NAMALWA (cell line): ENCODE measurements around the gene GNAI2.

Experiments
- DNase-seq: peaks from one replicate; pipeline ENCODE4 v3.0.0-alpha.2; 2015; ENCODE audit warnings: low spot score

GNAI2 gene

DNA sequence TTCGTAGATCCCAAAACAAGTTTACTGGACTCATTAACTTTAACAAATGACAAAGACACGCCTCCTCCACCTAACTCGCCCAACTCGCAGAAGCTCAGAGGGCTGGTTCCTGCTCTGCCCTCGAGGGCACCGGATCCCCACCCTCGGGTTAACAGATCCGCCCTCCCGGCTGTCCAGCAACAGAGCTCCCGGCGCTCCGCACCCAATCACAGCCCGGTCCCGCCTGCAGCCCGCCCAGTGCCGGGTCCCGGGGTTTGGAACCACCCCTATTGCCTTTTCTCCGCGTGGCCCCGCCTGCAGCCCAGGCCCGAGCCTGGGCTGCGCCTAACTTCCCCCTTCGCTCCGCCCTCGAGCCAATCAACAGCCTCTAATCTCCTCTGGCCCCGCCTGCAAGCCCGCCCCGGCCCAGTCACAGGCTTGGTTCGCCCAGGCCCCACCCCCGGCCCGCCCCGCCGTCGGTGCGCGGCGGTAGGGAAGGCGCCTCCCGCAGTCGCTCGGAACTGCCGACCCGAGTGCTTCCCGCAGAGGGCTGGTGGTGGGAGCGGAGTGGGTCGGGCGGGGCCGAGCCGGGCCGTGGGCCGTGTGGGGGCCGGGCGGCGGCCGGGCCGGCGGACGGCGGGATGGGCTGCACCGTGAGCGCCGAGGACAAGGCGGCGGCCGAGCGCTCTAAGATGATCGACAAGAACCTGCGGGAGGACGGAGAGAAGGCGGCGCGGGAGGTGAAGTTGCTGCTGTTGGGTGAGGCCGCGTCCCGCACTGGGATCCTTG lies at the start of gene GNAI2:
Gene GNAI2, plus strand, starts transcription at position 489 of the 768 bp plus-strand sequence. Its CDS starts 132 bp downstream, at position 621.
- peak; percentile 94 for DNase-seq

DNA sequence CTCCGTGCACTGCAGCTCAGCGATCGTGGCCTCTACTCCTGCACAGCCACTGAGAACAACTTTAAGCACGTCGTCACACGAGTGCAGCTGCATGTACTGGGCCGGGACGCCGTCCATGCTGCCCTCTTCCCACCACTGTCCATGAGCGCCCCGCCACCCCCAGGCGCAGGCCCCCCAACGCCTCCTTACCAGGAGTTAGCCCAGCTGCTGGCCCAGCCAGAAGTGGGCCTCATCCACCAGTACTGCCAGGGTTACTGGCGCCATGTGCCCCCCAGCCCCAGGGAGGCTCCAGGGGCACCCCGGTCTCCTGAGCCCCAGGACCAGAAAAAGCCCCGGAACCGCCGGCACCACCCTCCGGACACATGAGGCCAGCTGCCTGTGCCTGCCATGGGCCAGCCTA lies 48.3 kb upstream of the GNAI2 start:
- DNase-seq = no peak

DNA sequence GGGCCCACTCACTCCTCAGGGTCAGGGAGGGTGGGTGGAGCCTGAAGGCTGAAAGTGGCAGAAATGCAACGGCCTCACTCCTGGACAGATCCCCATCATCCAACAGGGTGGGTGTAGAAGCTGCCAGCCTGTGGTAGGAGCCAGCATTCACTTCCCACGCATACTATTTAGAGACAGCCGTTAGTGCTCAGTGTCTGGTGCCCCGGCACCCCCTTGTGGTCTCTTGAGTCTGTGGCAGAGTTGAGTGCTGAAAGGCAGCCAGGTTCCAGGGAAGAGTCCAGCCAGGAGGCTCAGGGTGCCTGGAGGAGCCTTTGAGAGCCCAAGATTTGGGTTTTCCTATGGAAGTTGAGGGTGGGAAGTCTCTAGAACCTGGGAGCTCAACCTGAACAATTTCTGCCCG lies 46.7 kb upstream of the GNAI2 start:
- peak; percentile 66 for DNase-seq

DNA sequence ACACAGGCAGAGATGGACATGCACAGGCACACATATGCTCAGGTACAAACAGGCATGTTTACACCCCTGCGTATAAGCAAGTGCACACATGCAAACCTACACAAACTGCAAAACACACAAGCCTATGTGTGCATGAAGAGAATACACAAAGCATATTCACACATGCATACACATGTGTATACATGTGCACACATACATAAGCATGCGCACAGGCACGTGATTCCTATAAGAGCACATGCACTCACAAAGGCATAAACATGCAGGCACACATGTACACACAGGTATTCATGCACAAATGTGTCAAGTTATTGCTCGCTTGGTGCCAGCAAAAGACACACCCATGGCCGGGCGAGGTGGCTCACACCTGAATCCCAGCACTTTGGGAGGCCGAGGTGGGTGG lies 46.0 kb upstream of the GNAI2 start:
- DNase-seq = no peak

DNA sequence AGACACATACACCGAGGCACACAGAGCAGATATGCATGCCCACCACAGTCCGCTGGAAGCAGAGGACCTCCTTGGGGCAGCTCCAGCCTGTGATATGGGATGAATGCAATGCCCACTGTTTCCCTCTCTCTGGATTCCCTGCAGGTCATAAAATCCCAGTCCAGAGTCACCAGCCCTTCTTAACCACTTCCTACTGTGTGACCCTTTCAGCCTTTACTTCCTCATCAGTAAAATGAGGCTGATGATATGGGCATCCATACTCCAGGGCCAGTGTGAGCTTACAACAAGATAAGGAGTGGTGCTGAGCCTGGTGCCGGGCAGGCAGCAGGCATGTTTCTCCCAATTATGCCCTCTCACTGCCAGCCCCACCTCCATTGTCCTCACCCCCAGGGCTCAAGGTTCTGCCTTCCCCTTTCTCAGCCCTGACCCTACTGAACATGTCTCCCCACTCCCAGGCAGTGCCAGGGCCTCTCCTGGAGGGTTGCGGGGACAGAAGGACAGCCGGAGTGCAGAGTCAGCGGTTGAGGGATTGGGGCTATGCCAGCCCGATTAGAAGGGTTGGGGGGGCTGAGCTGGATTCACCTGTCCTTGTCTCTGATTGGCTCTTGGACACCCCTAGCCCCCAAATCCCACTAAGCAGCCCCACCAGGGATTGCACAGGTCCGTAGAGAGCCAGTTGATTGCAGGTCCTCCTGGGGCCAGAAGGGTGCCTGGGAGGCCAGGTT lies 44.9 kb upstream of the GNAI2 start, which contains the start of gene GNAT1:
Gene GNAT1, plus strand, starts transcription at position 675 of the 725 bp plus-strand sequence. CDS start 116 bp downstream, outside the sequence.
- DNase-seq = no peak

DNA sequence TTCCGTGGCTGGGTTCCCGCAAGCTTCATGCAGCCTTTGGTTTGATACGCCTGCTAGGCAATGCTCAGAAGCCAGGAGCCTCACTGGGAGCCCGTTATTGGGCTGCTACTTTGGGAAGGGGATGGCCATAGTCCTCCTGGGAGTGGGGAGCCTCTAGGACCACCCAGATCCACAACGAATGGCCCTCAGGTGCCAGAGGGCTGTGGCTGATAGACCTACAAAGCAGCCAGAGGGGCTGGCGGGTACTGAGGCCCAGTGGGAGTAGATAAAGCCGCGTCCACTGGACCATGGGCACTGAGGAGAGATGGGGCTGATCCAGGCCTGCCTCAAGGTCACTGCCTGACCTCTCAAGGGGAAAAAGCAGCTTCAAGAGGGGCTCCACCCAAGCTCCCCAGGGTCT lies 43.9 kb upstream of the GNAI2 start:
- no peak for DNase-seq

DNA sequence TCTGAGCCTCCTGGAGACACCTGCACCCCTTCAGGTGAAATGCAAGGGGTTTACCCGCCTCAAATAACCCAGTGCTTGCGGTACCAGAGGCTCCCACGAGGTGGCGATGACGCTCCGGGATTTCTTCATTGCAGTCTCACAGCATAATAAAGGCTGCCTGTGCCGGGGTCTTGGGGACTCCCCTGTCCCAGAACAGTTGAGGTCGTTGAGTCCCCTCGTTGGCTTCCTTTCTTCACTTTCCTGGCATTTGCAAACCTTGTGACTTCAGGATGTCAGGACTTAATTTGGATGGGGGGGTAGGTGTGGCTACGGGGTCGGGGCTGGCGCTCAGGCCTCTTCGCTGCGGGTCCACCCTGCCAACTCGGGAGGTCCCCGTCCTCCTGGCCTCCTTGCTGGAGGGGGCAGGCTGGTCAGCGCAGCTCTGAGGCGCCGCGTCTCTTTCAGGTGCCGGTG lies 43.3 kb upstream of the GNAI2 start:
- DNase-seq = peak; percentile 71

DNA sequence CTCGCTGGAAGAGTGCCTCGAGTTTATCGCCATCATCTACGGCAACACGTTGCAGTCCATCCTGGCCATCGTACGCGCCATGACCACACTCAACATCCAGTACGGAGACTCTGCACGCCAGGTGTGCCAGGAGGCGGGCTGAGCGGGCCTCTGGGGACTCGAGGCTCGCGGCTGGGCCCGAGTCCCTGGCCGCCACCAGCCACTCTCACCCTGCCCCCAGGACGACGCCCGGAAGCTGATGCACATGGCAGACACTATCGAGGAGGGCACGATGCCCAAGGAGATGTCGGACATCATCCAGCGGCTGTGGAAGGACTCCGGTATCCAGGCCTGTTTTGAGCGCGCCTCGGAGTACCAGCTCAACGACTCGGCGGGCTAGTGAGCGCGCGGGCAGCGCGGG lies 42.7 kb upstream of the GNAI2 start:
- no peak for DNase-seq

DNA sequence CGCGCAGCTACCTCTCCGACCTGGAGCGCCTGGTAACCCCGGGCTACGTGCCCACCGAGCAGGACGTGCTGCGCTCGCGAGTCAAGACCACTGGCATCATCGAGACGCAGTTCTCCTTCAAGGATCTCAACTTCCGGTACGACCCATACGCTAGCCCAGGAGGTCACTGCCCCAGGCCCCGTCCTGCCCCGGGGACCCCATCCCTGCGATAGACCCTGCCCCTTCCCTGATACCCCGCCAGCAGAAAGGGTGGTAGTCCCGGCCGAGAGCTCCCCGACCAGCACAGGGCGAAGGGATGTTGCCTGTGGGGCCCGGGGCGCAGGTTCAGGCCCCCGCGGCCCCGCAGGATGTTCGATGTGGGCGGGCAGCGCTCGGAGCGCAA lies 42.3 kb upstream of the GNAI2 start:
- no peak for DNase-seq

DNA sequence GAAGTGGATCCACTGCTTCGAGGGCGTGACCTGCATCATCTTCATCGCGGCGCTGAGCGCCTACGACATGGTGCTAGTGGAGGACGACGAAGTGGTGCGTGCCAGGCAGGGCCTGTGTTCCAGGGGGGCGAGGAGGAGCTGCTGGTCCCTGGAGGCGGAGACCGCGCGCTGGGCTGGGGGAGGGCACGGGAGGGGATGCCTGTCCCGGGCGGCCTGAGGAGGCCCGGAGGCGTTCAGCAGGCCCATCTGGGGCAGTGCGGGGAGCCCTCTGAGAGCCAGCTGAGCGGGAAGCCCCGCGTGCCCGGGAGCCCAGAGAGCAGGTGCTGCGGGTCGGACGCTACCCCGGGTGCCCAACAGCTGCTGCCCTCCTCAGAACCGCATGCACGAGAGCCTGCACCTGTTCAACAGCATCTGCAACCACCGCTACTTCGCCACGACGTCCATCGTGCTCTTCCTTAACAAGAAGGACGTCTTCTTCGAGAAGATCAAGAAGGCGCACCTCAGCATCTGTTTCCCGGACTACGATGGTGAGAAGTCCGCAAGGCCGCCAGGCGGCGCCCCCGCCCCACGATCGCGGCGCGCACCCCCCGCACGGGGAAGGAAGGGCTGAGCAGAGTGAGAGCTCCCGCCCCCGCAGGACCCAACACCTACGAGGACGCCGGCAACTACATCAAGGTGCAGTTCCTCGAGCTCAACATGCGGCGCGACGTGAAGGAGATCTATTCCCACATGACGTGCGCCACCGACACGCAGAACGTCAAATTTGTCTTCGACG lies 41.7 kb upstream of the GNAI2 start:
- peak; percentile 41 for DNase-seq

DNA sequence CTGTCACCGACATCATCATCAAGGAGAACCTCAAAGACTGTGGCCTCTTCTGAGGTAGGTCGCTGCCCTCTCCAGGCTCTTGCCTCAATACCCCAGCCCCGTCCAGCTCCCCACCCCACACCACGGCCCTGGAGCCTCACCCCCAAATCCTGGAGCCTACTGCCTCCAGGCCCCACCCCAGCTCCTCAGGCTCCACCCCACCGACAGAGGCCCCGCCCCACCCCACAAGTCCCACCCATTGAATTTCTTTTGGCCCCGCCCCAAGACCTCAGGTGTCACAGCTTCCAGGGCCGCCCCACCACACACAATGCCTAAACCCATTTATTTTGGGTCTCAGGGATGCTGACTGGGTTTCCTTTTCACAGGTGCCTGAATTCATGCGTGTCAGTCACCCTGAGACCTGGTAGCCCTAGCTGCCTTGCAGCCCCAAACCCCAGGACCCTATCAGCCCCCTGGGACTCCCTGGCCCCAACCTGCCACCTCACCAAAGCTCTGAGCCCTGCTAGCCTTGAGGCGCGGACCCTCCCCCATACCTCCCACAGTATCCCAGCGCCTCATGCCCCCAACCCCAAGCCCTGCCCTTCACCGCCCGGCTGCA lies 41.0 kb upstream of the GNAI2 start:
- DNase-seq = peak; percentile 28

DNA sequence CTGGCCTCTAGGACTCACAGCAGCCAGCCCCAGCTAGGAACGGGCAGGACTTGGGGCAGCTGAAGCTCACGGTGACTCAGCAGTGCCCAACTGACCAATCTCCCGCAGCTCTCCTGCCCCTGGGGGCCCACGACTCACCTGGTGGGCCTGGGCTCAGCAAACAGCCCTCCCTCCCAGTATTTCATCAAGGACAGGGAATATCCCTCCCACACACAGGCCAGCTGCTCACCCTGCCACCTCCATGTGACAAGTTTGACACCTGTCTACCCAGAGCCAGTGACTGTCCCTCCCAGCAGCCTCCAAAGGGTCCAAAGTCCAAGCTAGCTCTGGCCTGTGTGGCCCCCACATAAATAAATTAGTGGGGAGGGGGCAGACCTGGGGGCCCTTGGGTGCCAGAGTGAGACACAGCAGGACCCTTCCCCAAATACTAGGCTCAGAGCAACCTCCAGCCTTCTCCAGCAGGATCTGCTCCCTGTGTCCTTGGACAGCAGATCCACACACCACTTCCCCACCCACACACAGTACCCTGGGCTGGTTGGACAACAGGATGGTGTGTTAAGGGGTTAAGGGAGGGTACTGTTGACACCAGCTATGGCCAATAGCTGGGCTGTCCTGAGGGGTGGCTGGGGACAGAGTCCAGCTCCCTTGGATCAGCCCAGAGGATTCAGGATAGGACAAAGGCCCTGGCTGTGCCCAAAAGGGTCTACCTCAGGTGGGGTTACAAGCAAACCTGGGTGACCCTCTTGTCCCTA lies 40.3 kb upstream of the GNAI2 start:
- DNase-seq = no peak

DNA sequence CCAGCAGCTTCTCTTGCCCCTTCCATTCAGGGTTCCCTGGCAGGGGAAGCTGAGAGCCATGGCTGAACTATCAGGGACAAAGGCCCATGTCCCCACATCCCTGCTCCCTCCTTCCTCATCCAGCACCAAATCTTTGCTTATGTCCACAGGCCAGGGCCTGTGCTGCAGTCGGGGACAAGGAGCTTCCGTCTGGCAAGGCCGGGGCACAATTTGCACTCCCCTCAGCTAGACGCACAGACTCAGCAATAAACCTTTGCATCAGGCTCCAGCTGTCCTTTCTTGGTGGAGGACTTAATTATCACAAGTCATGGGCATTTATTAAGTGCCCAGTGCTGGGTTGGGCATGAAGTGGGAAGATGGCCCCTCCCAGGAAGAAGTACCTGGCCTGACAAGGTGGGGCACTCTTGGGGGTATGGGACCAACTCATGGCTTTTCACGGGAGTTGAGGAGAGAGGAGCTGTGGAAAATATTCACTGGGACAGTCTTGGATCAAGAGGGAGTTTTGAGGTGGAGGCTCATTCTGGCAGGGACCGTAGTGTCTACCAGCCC lies 39.7 kb upstream of the GNAI2 start:
- no peak for DNase-seq

DNA sequence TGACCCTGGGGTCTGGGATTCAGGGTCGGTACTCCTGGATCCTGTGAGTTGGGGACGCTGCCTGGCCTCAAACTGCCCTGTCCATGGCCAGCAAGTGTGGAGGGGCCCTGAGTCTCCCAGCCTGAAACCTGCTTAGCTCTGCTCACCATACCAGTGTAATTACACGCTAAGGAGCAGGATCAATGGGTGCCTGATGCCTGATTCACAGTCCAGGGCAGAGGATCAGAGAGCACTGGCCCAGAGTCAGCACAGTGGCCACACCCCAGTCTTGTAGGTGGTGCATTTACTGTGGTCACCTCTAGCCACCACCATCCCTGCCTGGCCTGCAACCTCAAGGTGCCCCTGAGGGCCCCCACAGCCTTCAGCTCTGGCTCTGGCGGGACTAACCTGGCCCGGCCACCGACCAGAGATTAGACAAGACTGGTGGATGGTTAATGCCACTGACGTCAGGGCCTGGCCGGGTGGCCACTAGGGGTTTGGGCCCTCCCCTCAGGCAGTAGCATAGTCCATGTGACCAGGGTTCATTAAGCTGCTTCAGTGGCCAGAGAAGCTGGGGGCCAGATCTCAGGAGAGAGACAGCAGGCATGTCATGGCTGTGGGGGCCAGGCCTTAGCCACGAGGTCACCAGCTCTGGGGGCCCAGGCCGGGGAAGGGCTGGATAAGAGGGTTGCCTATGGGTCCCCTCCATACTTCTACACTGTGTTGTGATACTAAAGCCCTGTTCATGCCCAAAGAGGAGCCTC lies 34.3 kb upstream of the GNAI2 start:
- DNase-seq = no peak

DNA sequence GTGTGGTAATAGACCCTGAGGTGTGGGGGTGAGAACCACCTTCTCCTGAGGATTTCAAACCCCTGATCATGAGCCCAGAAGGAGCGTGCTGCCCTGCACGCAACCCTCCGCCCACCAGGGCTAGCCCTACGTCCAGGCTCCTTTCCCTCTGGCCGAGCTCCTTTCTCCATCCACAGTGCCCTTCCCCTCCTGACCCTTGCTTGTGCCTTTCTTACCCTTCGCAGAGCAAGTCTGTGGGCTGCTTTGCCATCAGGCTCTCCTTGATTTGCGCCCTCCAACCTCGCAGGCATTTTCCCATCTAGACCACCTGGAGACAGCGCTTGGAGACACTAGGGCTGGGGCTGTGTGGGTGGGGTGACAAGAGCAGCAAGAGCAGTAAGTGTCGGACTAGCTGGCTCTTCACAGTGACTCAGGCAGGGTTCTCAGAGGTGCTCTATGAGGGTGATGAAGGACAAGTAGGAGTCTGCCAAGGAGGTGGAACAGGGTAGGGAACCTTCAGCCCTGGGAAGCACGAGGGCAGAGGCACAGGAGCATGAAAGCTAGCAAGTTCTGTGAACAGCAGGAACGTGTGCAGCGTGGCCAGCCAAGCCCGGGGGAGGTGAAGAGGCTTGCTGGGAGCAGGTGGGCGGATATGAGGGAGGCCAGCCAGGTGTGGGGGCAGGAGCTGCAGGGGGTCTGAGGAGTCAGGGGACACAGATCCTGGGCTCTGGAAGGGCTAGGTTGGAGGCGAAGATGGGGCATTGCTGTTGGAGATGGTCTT lies 33.5 kb upstream of the GNAI2 start:
- DNase-seq = no peak

DNA sequence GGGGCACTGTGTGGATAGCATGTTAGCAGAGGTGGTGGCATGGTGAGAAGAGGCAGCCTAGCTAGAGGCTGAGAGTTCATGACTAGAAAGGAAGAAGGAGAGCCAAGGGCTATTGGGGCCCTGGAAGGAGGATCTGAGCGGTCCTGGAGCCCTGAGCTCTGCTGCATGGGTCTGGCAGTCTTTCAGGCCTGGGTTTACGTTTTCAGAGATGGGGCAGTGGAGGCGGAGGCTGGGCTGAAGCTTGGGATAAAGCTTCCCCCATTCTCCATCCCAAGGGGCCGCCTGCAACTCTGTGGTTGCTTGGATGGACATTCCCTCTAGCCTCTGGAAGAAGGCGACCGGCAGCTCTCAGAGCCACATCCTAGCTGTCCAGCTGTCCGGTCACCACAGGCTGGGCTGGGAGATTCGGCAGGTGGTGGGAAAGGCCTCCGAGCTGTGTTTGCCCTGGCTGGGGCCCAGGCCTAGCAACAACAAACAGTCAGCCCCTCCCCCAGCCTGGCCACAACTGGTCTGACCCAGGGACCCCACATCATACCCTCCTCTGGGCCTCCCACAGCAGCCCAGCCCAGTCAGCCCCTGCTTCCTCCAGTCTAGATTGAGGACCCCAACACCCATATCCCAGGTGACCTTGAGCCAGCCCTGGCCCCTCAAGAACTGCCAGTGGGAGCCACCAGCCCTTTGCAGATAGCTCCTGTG lies 32.7 kb upstream of the GNAI2 start:
- DNase-seq = no peak

DNA sequence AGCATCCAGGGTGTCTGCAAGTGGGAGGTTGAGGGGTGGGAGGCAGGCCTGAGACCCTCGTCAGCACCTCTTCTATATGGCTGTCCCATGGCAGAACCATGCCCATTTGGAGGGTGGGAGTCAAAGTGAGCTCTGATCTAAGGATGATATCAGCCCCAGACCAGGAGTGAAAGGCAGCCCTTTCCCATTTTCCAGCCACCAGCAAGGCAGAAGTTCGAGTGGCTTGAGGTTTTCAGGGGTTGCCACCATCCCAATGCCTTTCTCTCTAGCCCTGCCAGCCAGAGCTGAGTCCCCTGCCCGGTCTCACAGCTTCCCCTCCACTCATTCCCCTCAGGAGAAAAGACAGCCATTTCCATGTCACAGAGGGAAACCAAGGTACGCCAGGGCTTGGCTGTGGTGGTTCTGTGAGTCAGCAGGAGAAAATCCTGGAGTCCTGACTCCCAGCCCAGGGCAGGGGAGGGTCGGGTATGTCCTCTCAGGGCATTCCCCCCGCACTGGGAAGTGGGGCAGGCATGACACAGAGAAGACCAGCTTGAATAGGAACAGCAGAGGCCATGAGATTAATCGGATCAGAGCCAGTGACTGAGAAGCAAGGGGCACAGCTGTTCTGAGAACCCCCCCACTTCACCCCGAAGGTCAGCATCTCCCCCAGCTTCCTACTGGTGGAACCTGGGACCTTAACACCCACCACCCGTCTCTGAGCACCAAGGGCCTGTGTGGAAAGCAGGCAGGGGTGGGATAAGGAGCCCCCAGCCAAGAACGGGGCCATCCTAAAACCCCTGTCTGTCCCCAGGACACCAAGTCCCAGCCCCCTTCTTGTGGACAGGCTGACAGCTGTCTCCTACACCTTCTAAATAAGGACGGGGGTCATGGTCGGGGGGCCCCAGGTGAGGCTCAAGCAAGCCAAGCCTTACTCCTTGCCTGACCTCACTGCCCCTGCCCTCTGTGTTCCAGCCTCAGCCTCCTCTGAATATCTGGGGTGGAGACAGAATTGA lies 31.9 kb upstream of the GNAI2 start:
- no peak for DNase-seq
